HG03432 (cell line): ENCODE results near the gene FKBP10.
A peak's percentile ranks its signal among the peaks of the same experiment; 100 is the strongest.
"Not testable (repeated sequence)": the region's sequence is repeated elsewhere in the genome, so short reads cannot be mapped to it uniquely, and the experiment has no call there.

Experiments used
- ATAC-seq: cut with Tn5 transposase; IDR thresholded peaks from one replicate; pipeline ENCODE4 v1.9.1; 2021; ENCODE audit warnings: mild to moderate bottlenecking, moderate library complexity; ENCODE audit not compliant: unreplicated experiment

Gene FKBP10

GRCh38 chr17:41837761-41838538 lies 25.1 kb downstream of the FKBP10 start, which contains the start of gene KLHL10:
Gene KLHL10, plus strand, starts transcription at chr17:41837825. Its CDS starts 108 bp downstream, at chr17:41837933.
- no peak for ATAC-seq

DNA sequence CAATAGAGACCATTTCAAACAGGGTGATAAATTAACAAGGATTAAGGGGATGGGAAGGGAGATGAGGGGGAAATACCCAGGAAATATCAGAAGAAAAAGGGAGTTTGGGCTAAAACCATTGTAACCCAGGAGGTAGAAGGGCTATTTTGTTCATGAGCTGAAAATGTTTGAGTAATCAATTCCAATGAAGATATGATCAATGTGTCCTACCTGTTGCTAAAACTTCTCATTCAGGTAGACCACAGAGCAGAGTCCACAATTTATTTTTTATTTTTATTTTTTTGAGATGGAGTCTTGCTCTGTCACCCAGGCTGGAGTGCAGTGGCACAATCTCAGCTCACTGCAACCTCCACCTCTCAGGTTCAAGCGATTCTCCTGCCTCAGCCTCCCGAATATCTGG lies 26.6 kb downstream of the FKBP10 start:
- not testable (repeated sequence) for ATAC-seq

DNA sequence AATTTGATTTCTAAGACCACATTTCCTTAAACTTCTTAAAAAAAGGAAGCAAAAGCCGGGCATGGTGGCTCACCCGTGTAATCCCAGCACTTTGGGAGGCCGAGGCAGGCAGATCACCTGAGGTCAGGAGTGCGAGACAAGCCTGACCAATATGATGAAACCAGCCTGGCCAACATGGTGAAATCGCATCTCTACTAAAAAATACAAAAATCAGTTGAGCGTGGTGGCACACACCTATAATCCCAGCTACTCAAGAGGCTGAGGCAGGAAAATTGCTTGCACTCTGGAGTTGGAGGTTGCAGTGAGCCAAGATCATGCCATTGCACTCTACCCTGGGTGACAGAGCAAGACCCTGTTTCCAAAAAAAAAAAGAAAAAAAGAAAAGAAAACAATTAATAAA lies 28.0 kb downstream of the FKBP10 start:
- not testable (repeated sequence) for ATAC-seq

- ATAC-seq: no peak
Measured at GRCh38 chr17:41844971-41845370, 32.2 kb downstream of the FKBP10 start.

DNA sequence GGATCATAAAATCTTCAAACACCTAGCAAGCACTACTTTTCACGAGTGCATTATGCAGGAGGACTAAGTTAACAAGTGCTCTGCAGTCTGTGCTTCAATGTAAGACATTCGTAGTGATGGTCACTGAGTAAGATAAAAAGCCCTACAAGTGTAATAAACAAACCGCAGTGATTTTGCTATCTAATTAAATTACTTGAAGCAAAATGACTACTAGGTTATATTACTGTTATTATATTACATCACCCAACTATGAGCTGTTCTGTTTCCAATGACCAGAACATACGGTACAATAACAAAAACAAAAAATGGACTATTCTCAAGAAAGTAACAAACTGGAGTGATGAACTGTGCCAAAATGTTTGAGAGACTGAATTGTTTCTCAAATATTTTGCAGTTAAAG lies 36.0 kb downstream of the FKBP10 start:
- ATAC-seq: no peak

DNA sequence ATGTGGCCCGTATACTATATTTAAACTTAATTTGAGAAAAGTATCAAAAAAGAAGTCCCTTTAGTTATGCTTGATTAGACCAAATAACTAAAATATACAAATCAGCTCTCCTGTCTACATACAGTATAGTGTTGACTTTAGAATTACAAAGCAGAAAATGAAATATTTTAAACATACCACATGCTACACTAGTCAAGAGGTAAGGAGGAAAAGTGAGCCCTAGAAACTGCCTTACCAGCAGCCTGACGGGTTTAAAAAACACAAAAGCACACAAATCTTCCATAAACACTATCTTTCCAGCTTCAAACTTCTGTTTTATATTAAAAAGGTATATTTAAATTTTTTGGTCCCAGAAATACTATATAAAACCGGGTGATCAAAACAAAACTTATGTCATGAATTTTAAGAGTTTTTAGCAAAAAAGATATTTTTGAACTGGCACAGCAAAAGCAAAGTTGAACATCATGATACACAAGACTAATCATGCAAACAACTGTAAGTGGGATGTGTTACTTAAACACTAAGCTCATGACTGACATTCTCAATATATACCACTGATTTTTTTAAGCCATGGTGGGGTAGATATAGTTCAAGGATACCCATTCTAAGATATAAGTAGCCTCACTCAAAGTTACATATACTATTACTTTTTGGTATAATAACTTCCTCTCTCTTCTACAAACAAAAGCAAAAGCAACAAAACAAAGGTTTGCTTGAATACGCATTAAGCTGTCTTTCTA lies 36.6 kb downstream of the FKBP10 start:
- no peak for ATAC-seq

DNA sequence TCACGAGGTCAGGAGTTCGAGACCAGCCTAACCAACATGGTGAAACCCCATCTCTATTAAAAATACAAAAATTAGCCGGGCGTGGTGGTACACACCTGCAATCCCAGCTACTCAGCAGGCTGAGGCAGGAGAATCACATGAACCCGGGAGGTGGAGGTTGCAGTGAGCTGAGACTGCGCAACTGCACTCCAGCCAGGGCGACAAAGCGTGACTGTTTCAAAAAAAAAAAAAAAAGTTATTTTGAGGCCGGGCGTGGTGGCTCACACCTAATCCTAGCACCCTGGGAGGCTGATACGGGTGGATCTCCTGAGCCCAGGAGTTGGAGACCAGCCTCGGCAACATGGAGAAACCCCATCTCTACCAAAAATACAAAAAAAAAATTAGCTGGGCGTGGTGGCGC lies 38.6 kb downstream of the FKBP10 start:
- not testable (repeated sequence) for ATAC-seq

GRCh38 chr17:41860254-41860931 lies 47.6 kb downstream of the FKBP10 start:
- ATAC-seq: no peak

- no peak for ATAC-seq
Measured at GRCh38 chr17:41863074-41863848, 50.5 kb downstream of the FKBP10 start.

GRCh38 chr17:41864498-41864835 lies 51.7 kb downstream of the FKBP10 start:
- no peak for ATAC-seq

DNA sequence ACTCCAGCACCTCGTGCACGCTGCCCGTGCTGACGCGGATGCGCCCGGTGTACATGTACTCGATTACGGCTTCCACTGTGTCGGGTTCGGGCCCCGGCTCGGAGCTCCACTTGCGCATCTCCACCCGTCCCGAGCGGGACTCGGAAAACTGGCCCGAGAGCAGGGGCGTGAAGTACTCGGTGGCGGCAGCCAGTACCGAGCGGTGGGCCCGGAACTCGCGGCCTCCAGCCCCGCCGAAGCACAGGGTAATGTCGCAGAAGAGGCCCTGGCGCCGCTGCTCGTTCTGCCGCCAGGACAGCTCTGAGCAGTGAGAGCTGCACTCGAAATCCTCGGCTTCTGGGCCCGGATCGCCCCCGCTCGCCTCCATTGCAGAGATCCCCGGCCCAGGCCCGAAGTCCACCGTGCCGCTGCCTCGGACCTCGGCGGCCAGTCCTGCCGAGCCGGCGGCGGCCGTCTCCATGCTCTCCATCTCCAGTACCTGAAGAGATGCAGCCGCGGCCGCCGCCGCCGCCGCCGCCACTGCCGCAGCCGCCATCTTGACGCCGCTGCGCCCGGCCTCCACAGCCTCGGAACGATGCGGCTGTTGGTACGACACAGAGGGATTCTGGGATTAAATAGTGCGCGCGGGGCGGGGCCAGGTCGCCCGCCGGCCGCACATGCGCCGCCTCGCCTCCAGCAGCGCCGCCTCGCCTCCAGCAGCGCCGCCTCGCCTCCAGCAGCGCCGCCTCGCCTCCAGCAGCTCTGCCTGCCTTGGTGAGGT lies 52.2 kb downstream of the FKBP10 start, which contains the start of gene KLHL11:
KLHL11 (minus strand) TSS at position 588 of the 760 bp plus-strand sequence; CDS start at position 535, 53 bp downstream.
- ATAC-seq: peak; percentile 87

DNA sequence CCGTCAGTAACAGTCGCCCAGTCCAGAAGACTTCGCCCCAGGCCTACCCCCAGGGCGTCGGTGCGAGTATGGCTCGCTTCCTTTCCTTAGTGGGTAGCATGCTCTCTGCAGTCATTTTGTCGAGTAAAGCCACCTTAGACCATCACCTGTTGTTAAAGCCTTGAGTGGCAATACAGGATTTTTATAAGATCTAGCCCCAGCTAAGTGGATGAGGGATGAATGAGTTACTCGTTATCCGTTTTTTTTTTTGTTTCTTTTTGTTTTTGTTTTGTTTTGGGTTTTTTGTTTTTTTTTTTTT lies 52.7 kb downstream of the FKBP10 start:
- ATAC-seq: no peak

DNA sequence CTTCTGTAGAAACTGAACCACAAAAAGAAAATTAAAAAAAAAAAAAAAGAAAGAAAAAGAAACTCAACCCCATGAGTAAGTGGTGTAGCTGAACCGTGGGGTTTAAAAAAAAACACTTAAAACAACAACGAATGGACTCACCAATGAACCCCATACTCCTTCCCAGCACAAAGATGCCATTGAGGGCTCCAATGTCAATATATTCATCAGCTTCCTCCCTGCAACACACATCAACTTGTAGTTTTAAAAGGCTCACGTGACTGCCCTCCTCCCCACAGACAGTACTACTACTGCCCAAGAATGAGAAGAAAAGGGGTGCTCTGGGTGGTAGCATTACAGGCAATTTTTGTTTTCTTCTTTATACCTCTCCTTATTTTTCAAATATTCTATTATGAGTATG lies 55.8 kb downstream of the FKBP10 start:
- no peak for ATAC-seq

GRCh38 chr17:41869426-41869825 lies 56.6 kb downstream of the FKBP10 start:
- no peak for ATAC-seq

DNA sequence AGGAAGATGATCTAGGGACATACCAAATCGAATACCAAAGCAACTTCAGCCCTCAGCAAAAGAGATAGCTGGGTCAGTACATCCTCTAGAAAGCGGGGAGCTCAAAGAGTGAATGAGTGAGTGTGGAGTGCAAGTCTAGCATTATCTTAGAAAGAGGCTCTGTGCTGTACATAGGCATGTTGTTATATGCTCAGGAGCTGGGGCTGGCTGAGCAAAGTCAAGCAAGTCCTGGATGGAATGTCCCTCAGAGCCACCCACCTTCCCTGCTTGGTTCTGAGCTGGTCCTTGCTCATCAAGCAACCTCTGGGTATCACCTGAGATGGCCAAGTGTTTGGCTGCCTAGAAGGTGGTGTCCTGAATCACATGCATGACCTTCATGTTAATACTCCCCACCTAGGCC lies 57.3 kb downstream of the FKBP10 start:
- no peak for ATAC-seq

DNA sequence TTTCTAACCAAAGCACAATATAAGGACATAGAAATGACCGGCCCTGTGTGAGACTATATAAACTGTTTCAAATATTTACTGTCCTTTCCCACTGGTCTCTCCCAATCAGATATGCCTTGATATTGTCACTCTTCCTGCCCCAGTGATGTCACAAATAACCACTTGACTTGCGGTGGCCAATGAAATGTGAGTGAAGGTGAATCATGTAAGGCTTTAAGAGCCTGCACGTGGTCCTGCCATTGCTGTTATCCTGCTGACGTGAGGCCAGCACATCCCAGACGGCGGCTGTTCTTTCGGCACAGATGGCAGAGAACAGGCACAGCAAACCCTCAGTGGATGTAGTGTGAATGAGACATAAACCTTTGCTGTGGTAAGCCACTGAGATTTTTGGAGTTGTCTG lies 57.8 kb downstream of the FKBP10 start:
- ATAC-seq: no peak

DNA sequence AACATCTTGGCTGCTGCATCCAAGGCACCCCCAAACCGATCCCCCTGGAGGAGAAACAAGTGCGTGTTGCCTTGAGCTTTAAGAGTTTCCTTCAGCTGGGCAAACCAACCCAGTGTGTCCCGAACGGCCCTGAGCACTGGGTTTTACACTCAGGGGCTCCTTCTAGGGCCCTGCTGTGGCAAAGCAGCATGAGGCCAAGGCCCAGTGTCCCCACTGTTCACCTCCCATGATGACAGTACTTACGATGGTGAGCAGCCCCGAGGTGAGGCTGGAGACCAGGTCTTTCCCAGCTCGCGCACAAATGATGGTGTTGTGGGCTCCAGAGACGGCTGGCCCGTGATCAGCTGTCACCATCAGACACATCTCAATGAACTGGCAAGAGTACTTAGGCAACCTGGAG lies 59.0 kb downstream of the FKBP10 start:
- ATAC-seq: no peak
